Activated CD4-positive, alpha-beta T cell treated with anti-CD3 and anti-CD28 coated beads, Interleukin-2, Interleukin-4, amounts not matched to agents 100 ng/mL and 50 ng/mL, durations not matched to agents 16 hours and 8 hours (primary cell): ENCODE data around the gene GPSM1.
A peak's percentile ranks its signal among the peaks of the same experiment; 100 is the strongest.

ENCODE experiments used
- DNase-seq: peaks from one replicate; pipeline ENCODE4 v3.0.0-alpha.2; 2020; ENCODE audit warnings: low spot score

GPSM1 gene

DNA sequence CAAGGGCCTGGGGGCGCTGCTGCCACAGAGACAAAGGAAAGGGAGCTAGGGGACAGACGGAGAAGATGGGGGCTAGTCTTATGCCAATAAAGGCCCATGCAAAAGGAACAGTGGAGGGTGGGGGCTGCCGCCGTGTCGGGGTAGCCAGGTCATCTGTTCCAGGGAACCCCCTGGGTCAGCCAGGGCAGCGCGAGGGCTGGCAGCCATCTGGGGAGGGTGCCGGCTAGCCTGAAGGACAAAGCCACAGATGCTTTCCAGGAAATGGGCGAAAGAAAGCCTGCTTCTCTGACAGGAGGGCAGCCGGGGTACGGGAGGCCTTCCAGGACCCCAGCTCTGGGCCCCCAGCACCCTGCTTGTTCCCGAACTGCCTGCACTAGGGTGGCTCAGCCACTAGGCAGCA lies 47.8 kb downstream of the GPSM1 start:
- DNase-seq: no peak

DNA sequence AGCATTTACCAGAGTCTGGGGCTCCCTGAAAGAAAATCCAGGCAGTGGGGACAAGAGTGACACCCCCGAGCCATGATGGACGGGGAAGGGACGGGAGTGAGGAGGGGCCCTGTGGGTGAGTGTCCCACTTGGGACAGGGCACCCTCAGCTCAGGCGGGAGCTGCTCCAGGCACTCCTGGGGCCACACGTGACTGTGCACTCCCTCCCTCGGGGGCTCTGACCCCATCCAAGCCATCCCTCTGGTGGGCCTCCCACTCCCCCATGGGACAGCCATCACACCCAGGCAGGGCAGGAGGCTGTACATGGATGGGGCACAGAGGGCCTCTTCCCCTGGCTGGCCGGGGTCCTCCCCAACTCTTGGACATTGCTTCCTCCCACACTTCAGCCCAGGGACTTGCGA lies 49.1 kb downstream of the GPSM1 start:
- DNase-seq: no peak

DNA sequence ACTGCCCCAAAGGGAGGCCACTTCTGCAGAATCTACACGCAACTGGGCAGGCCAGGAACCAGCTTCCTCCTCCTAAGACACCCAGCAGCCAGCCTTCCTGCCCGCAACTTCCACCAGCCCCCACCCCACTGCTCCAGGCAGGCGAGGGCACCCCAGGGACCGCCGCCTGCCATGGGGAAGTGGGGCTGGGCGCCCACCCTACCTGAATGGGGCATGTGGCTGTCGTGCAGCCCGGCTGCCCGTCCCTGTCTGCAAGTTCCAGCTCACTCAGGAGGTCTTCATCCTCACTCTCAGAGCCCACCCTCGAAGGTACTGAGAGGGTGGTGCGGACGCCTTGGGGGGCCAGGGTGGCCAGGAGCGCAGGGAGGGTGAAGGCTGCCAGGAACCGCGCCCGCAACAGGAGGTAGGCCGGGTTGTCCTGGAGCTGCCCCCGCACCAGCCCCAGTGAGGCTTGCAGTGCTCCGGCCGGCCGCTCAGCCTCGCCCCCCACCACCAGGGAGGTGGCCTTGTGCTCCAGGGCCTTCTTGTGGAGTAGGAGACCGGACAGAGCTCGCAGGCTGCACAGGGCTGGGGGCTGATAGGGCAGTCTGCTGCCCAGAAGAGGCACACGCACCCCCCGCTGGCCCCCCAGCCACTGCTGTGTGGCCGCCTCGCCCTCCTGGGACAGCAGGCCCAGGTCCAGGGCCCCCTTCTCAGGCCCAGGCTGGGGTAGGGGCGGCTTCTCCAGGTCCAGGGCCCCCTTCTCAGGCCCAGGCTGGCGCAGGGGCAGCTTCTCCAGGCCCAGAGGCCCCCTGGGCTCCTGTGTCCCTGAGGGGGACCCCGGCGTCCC lies 50.2 kb downstream of the GPSM1 start:
- DNase-seq: no peak

DNA sequence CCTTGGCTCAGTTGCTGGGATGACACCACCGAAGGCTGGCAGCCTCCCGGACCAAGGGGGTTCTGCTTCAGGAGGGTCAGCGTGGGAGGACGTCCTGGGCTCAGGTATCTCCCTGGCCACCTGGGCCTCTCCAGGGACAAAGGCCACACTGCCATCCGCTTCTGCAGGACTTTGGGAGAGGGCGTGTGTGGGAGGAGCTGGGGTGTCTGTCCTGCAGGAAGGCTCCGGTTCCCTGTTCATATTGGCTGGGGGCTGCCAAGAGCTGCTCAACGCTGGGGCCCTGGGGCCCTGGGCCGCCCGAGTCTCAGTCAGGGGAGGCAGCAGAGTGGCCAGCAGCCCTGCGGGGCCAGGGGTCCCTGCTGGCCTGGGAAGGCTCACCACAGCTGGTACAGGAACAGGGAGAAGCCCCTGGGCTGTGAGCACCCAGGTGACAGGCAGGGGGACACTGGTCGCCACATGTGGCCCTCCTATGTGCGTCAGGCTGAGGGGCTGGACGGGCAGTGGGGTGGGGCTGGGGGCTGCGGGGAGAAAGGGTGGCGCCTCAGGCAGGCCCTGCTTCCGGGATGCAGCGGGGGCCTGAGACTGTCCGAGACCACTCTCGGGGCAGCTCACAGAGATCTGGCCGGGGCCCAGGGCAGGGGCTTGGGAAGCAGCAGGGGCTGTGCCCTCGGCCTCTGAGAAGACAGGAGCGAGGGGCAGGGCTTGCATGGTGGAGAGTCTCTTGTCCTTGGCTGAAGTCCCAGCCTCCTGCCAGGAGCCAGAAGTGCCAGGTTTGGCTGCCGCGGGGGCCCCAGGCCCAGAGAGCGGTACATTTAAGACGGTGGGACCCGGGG lies 51.0 kb downstream of the GPSM1 start:
- no peak for DNase-seq

DNA sequence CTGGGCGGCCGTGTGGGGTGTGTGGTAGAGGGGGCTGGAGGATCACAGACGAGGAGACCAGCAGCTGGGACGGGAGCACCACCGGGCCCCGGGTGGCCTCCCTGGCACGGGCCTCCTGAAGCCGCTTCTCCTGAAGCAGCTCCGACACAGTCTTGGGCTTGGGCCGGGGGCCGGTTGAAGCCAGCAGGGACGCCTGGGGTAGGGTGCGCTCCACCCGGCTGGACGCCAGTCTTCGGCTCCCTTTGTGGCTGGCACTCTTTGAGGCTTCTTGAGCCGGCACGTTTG lies 51.6 kb downstream of the GPSM1 start:
- DNase-seq: no peak

DNA sequence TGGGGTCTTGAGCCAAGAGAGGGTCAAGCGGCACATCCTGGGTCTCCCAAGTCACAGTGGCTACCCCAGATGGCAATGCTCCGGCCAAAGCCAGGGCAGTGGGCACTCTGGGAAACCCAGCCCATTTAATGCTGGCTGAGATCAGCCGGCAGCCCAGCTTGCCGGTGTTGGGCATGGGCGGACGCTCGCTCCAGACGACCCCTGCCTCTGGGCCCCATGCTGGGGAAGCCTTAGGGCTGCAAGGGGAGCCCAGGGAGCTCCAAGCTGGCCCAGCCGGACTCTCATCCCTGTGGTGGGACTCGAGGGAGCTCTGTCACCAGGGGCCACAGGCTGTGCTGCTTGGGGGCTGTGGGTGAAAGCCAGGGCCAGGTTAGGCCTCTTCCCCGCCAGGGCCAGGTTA lies 52.1 kb downstream of the GPSM1 start:
- no peak for DNase-seq

DNA sequence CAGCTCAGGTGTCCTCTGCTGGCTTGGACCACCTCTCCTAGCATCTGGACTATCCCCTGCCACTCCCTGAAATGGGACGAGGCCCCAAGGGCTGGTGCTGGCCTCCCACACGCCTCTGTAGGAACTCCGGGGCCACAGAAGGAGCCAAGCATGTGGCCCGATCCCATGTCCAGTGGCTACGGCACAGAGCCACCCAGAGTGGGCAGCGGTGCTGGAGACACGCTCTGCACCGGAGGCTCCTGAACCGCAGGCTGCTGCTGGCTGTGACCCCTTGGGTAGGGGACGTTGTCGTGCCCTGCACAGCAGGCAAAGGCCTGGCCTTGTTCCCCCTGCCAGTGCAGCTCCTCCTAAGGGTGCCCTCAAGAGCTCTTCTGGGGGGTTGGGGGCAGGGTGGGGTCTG lies 52.6 kb downstream of the GPSM1 start:
- no peak for DNase-seq

DNA sequence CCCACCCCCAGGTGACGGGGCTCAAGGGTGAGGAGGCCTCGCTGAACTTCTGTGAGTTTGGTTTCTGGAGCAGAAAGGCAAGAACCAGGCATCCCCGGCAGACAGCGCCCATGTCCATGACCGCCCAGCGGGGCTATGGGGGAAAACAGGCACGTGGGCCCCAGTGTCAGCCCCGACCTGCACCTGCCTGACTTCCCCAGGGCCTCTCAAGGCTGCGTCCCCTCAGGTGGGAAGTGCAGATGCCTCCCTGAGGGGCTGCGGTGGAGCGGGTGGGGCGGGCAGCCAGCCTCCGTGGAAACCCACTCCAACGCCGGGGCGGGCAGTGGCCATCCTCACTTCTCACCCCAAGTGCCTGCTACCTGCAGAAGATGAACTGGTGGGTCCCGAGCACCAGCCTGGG lies 53.0 kb downstream of the GPSM1 start:
- DNase-seq: no peak

DNA sequence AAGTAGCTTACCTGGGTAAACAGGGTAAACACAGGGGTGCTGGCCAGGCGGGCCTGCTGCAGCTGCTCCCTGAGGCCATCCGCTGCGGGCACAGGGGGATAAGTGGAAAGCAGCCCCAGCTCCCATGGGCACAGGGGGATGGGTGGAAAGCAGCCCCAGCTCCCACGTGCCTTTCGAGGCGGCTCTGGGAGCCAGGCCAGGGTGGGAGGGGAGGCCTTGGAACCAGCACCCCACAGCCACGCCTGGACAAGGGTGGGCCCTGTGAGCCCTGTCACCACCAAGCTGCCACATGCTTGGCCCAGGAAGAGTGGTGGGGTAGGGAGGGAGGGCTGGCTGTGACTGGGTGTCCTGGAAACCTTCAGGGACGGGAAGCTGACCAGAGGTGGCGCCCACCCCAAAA lies 54.0 kb downstream of the GPSM1 start:
- DNase-seq: no peak

DNA sequence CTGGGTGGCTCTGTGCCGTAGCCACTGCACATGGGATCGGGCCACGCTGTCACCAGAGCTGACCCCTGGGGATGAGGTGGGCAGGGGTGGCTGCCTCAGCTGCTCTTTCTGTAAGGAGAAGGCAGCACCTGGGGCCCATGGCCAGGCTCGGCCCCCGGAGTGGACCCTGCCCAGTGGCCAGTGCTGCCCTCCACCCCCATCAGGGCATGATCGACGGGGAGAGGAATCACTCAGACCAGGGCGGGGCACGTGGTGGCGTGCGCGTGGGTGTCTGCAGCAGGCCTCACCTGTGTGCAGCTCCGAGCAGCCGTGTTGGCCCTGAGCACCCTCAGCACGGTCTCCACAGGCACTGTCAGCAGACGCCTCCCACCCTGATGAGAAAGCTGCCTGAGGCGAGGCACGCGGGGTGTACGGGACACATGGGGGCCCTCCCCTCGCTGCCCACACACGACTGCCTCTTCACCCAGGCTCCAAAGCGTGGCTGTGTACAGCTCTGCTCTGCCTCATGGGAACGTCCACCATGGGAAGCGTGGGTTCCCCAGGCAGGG lies 54.7 kb downstream of the GPSM1 start:
- DNase-seq: no peak

DNA sequence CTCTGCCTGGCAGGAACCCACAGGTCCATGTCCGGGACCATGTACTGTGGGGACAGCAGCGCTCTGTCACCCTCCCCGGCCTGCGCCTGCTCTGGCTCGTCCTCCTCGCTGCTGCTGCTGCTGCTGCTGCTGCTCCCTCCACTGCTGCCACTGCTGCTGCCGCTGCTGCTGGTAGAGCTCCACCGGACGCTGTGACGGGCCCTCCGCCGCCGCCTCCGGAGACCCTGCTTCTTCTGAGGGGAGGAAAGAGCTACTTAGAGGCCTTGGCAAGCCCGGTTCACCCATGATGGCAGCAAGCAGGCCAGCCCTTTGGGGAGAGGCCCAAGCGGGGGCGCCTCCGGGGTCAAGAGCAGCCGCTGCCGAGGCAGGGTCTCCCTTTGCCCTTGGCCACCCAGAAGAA lies 56.1 kb downstream of the GPSM1 start:
- DNase-seq: no peak

DNA sequence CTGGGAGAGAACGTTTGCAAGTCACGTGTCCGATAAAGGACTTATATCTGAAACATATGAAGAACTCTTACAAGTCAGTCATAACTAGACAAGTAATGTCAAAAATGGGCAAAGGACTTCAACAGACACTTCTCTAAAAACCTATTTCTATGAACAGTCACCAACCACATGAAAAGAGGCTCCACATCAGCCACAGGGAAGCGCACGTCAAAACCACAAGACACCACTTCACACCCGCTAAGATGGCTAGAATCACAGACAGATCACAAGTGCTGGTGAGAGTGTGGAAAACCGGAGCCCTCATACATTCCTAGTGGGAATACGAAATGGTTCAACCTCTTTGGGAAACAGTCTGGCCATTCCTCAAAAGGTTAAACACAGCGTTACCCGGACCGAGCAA lies 57.7 kb downstream of the GPSM1 start:
- DNase-seq: no peak

DNA sequence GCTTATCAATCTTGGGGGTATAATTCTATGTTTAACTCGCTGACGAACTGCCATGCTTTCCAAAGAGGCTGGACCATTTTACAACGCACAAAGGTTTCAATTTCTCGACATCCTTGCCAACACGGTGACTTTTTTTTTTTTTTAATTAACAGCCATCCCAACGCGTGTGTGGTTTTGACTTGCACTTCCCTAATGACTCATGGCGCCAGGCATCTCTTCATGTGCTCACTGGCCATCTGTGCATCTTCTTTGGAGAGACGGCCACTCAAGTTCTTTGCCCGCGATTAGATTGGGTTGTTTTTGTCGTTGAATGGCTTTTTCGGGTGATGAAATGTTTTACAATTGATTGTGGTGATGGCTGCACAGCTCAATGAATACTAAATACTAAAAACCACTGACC lies 58.7 kb downstream of the GPSM1 start:
- DNase-seq: peak; percentile 32

DNA sequence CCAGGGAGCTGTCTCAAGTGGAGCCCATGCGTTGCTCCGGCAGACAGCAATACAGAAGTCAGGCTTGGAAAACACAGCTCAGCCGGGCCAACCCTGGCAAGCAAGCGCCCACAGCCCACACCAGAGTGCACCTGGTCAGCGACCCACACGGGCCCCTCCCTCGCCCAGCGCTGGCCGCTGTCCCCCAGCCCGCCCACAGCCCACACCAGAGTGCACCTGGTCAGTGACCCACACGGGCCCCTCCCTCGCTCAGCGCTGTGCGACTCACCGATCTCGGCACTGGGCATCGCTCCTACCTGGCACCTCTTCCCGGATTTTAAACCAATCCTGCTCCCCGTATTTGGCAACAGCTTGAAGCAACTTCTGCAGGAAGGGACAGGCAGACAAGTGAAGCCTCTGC lies 59.9 kb downstream of the GPSM1 start:
- DNase-seq: no peak

DNA sequence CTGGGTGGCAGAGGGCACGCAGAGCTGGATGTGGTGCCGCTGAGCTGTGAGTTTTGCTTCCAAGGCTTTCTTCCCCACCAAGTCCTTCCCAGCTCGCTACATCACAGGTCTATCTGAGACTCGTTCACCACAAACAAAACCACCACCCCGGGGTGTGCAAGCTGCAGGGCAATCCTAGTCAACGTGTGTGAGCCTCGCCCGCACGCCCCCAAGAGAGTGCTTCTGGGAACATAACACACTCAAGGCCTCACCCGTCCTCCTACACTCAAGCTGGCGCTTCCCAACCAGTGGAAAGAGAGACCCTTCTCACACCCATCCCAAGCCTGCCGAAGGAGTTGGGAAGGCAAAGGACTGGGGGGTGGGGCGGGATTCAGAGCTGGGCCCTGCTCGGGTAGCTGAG lies 62.1 kb downstream of the GPSM1 start:
- no peak for DNase-seq

DNA sequence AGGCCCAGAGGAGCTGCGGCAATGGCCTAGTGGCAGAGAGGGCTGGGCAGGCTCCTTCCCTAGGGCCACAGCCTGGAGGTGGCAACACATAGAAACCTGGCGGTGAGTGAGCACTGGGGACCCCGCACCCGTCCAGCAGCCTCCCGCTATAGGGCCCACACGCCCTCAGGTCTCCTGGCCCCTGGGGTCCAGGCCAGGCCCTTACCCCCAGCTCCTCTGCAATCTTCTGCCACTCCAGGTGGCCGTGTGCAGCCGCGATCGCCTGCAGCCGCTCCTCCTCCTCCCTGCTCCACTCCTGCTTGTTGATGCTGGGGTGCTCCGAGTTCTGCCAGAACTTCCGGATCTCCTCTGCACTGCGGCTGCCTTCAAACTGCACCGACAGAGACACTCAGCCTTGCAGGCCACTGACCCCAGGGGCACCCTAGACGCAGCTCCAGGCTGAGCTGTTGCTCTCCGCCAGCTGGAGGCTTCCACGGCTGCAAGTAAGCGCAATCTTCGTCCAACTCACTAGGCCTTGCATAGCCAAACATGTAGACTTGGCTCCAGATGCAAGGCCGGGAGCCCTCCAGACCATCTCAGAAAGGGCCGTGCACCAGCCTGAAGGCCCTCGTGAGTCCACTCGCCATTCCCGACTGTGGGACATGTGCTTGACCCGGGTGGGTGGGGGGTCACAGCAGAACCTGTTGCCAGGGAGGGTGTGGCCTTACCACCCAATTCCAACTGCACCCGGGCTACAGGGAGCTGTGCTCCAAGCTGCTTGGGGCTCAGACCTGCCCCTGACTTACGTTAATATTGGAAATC lies 64.6 kb downstream of the GPSM1 start:
- no peak for DNase-seq

DNA sequence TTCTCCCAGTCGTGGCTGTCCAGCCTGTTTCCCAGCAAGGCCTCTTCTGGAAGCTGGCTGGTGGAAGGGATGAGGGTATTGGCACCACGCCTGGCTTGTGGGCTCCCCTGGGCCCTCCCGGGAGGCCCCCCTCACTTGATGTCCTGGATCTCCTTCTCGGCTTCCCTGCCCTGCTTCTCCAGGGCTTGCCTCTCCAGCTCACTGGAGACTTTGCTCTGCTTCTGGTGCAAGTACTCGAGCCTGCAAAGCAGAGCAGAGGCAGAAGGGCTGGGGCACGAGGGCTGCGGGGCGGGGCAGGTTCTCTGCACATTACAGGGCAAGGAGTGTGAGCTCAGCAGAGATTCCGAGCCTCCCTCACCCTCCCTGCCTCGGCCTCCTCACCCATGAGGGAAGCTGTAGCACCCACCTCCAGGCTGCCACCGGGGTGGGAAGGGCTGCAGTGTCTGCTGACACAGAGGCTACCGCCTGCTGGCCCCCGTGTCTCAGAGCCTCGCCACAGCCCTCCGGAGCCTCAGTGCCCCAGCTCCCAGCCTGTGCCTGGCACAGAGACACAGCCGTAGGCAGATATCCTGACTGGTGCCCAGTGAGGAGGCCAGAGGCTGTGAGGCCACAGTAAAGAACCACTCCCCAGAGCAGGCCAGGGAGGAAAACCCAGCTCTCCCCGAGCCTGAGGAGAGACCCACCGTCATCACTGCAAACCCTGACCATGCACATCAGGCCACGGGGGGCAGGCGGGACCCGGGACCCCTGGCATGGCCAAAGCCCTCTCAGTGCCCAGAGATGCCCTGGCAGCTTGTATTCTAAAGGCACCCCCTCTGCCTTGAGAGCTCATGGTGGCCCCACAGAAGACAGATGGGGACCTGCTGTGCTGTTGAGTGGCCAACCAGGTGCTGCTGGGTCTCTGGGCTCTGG lies 65.5 kb downstream of the GPSM1 start:
- DNase-seq: no peak

DNA sequence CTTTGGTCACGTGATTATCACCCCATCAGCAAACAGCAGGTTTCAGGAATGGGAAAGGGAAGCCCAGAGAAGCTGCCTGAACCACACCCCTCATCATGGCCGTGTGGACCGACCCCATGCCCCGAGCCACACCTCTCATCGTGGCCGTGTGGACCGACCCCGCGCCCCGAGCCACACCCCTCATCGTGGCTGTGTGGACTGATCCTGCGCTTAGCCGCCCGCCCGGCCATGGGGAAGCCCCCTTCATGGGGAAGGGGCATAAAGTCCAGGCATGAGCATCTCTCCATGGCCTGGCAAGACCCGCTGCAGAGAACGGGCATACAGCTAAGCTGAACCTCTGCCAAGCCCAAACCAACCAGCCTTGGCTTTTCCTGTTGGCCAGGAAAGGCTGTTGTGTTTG lies 66.2 kb downstream of the GPSM1 start:
- no peak for DNase-seq

DNA sequence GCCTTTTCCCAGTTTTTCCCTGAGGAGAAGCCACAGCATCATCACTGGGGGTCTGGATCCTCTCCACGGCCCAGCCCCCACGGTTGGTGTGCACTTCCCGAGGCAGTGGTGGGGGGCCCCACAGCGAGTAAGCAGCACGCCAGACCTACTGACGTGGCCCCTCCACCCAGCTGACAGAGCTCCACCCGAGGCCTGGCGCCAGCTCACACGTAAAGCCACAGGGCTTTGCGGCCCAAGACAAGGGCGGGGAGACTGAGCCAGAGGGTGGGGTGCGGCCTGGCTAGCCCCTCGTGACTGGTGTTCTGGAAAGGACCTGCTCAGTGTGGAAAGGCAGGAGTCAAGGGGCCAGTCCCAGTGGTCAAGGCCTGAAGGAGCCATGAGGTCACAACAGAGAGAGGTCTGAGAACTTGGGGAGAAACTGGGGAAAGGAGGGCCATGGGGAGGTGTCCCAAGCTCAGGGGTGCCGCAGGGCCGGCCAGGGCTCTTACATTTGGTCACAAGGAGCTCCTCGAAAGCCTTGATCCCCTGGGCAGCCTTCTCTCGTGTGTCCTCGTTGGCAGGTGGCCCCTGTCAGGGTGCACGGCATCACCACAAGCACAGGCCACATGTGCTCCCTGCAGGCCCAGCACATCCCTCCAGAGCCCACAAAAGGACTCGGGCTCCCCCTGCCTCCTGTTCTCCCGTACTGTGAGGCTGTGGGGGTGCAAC lies 67.1 kb downstream of the GPSM1 start:
- no peak for DNase-seq

DNA sequence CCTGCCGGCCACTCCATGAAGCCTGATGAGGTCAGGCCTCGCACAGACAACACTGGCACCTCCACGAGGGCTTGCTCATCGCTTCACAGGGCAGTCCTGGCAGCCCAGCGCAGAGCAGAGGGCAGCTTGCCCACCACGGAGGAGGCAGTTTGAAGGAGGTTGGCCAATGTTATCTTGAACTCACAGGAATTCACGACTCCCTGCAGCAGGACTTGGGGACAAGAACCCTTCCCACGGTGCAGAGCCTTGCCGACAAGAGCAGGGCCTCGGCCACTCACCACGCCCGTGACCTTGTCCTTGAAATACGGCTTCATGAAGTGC lies 67.6 kb downstream of the GPSM1 start:
- no peak for DNase-seq
